Right atrium auricular region (tissue), 2 donors: ENCODE data around the gene PPY. TPM values are rescaled to one million over a fixed set of nuclear protein-coding genes. Genes with fewer than 3 reads are reported as not detected.
A peak's percentile ranks its signal among the peaks of the same experiment; 100 is the strongest.

Experiments used
- DNase-seq: peaks from one replicate; pipeline ENCODE4 v3.0.0-alpha.2; 2019; ENCODE audit warnings: low spot score
- H3K27ac ChIP-seq, 2 donors: fragments of 200-600 bp; sonication (generic); 1 replicate in 1 of 2; 2 replicates in 1 of 2; pipeline ENCODE4 v1.5.1; 2016 to 2019
- H3K27me3 ChIP-seq, 2 donors: fragments of 200-600 bp; sonication (generic); one replicate each; pipeline versions ENCODE4 v1.5.1 to v1.6.0; 2017 to 2019
- H3K36me3 ChIP-seq: fragments of 200-600 bp; sonication (generic); one replicate; pipeline ENCODE4 v1.5.1; 2016
- H3K4me1 ChIP-seq, 2 donors: fragments of 200-600 bp; sonication (generic); one replicate each; pipeline versions ENCODE4 v1.5.1 to v1.6.0; 2017 to 2019
- H3K4me3 ChIP-seq, 2 donors: fragments of 200-600 bp; sonication (generic); 1 replicate in 1 of 2; 2 replicates in 1 of 2; pipeline ENCODE4 v1.5.1; 2017 to 2019; ENCODE audit warnings: mild to moderate bottlenecking in 1 of 2, moderate library complexity in 1 of 2
- H3K9me3 ChIP-seq, 2 donors: fragments of 200-600 bp; sonication (generic); one replicate each; pipeline ENCODE4 v1.5.1; 2019
- total RNA-seq, 2 donors: library from RNA; depleted of rRNA; stranded (reverse); fragments of >200 nt; gene quantifications; one replicate each; pipeline ENCODE4 v1.1.0, GENCODE V29; 2016
- TF ChIP-seq, protein P1 (sequence below), 2 donors: fragments of 200-600 bp; sonication (generic); IDR thresholded peaks; one replicate each; pipeline ENCODE4 v1.5.1; 2019; ENCODE audit warnings: antibody characterized with exemption in 2 of 2

The PPY gene, protein sequence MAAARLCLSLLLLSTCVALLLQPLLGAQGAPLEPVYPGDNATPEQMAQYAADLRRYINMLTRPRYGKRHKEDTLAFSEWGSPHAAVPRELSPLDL
- not detected for total RNA-seq

DNA sequence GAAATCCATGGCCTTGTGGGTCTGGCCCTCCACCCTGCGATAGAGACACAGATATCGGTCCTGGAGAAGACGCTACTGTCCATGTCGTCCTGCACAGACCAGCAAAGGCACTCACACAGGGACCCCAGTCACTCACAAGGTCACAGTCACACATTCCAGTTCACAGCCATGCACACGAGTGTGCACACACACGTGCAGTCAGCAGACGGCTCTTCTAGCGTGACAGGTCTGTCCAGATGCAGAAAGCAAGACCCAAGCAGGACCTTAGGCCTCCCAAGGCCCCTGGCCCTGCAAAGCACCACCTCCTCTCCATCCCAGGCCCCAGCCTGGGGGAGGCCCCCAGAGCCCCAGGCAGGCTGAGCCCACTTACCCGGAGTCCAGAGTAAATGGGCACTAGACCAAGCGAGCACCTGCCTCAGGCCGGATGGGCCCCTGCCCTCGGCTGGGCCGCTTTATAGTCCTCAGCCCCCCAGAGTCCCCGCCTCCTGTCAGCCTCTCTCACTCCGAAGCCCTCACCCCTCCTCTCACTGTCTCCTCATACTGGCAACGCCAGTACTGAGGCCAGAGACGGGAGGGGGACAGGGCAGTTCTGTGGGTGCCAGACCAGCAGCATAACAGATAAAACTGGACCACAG, at the start of gene PPY:
PPY (minus strand) TSS at position 426 of the 635 bp plus-strand sequence. CDS start 822 bp downstream, outside the sequence.
- TF ChIP-seq, protein P1, sequence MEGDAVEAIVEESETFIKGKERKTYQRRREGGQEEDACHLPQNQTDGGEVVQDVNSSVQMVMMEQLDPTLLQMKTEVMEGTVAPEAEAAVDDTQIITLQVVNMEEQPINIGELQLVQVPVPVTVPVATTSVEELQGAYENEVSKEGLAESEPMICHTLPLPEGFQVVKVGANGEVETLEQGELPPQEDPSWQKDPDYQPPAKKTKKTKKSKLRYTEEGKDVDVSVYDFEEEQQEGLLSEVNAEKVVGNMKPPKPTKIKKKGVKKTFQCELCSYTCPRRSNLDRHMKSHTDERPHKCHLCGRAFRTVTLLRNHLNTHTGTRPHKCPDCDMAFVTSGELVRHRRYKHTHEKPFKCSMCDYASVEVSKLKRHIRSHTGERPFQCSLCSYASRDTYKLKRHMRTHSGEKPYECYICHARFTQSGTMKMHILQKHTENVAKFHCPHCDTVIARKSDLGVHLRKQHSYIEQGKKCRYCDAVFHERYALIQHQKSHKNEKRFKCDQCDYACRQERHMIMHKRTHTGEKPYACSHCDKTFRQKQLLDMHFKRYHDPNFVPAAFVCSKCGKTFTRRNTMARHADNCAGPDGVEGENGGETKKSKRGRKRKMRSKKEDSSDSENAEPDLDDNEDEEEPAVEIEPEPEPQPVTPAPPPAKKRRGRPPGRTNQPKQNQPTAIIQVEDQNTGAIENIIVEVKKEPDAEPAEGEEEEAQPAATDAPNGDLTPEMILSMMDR (IDR thresholded peaks at IDR 0.05), result no peak
- H3K4me3 ChIP-seq, result no peak within 1 kb of the TSS
- H3K4me1 ChIP-seq, result peaks cover 0 to 10% of the 10 kb centered on the region in 2 donors
- no peaks in the 10 kb centered on the region for H3K9me3 ChIP-seq
- no peaks in the 10 kb centered on the region for H3K36me3 ChIP-seq
- no peaks in the 10 kb centered on the region for H3K27me3 ChIP-seq
- DNase-seq, result no peak
- H3K27ac ChIP-seq, result no peak within 1 kb of the TSS

DNA sequence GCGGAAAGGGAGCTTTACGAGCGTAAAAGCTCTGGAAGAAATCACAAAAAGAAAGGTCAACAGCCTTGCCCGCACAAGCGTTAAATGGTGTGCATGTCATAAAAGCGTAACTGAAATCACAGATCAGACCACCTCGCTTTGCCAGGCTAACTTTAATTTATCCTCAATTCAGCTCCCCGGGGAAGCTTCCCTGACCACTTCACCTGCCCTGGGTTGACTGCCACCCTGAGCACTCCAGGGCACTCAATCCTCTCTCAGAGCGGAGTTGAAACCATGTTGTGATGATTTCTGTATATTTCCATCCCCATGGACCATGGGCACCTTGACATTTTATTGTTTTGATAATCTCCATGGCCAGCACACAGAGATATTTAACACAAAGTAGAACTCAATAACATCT, 46.0 kb upstream of the PPY start:
- Histone ChIP-seq H3K4me1 (peaks cover 0 to 11% of the 10 kb centered on the region in 2 donors), H3K9me3 (no peaks in the 10 kb centered on the region), H3K27ac (no peak overlapping the region), H3K36me3 (no peaks in the 10 kb centered on the region), H3K27me3 (no peaks in the 10 kb centered on the region), H3K4me3 (no peak overlapping the region)
- no peak for DNase-seq
- TF ChIP-seq, protein P1 (IDR thresholded peaks at IDR 0.05), result no peak

DNA sequence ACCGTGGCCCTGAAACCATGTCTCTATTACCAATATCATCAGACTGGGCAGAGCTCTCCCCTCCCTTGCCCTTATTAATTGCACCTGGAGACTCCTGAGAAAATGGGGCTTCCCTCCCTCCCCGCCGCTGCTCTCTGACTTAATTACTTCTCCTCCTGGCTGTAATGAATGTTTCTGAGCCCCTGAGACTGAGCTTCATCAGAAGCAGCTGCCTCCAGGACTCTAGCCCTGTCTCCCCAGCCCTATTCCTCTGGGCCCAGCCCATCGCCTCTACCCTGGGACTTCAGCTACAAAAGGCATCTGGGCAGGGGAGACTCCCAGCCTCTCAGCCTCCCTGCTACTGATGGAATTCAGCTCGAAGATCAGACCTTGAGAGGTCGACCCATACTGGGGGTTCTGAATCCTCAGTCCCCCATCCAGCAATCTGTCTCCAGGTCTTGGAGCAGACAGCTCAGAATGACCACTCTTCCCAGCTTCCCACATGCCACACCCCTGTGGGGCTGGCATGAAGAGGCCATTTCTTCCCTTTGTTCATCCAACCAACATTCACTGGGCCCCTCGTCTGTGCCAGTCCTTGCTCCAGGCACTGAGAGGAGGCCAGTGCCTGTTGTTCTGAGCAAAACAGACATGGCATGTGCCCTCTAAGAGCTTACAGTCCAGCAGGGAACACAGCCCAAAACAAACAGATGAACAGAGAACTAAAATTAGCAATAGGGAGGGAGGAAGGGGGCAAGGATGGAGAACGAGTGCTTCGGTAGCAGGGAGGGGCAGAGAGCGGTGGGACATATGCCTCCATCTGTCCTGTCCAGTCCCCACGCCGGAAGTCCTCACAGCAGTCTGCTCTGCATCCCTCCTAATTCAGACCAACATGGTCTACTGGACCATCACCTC, 45.1 kb upstream of the PPY start:
- no peak for DNase-seq
- Histone ChIP-seq H3K27ac (peak overlapping the region in 1 of 2 donors; percentile 4), H3K9me3 (no peaks in the 10 kb centered on the region), H3K36me3 (no peaks in the 10 kb centered on the region), H3K27me3 (no peaks in the 10 kb centered on the region), H3K4me3 (no peak overlapping the region), H3K4me1 (peaks cover 0 to 12% of the 10 kb centered on the region in 2 donors)
- TF ChIP-seq, protein P1 (IDR thresholded peaks at IDR 0.05), result no peak

DNA sequence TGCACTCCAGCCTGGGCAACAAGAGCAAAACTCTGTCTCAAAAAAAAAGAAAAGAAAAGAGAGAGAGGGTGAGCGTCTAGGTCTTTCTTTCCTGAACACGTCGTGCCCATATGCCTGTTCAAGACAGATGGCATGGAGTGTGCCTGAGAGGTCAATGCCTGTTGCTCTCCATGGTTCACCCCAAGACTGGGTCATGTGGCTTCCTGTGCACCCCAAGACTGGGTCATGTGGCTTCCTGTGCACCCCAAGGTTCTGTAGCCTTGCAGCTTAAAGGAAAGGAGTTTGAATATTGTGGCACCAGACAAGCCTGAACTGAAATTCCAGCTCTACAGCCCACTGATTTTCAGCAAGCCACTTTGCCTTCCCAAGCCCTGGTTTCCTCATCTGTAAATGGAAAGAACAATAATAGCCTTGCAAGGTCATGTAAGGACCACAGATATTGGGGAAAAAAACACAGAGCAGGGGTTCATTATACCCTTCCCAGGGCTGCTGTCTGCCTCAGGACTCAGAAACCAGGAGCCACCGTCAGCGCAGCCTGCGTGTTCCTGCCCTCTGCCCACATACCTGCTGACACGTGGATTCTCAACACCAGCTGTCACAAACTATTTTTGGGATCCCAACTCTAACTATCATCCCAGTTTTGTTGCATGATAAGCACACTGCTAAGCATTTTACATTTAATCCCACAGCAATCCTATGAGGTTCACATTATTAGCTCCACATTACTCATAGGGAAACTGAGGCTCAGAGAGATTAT, 44.1 kb upstream of the PPY start:
- TF ChIP-seq, protein P1 (IDR thresholded peaks at IDR 0.05), result no peak
- H3K4me1 ChIP-seq, result peaks cover 0 to 12% of the 10 kb centered on the region in 2 donors
- no peaks in the 10 kb centered on the region for H3K27me3 ChIP-seq
- no peak for DNase-seq
- H3K9me3 ChIP-seq, result no peaks in the 10 kb centered on the region
- no peak overlapping the region for H3K4me3 ChIP-seq
- H3K27ac ChIP-seq, result peak overlapping the region in 1 of 2 donors; percentile 4
- H3K36me3 ChIP-seq, result no peaks in the 10 kb centered on the region

DNA sequence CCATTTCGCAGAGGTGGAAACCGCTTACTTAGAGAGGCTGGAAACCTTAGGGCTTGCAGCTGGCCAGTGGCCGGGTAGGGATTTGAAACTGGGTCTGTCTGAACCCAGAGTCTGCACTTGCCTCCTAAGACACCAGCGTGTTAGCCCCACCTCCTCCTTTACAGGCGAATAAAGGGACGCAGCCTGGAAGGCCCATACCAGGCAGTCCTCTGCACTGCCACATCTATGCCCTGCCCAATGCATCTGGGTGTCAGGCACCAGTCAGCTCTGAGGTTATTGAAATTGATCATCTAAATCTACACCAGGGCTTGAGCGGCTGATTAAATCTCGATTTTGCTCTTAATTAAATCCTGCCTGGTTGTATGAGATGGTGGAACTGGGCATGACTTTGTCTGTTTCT, 42.2 kb upstream of the PPY start:
- H3K4me1 ChIP-seq, result peaks cover 0 to 12% of the 10 kb centered on the region in 2 donors
- no peak for DNase-seq
- TF ChIP-seq, protein P1 (IDR thresholded peaks at IDR 0.05), result no peak
- H3K4me3 ChIP-seq, result peak overlapping the region in 1 of 2 donors; percentile 55
- no peaks in the 10 kb centered on the region for H3K36me3 ChIP-seq
- H3K9me3 ChIP-seq, result no peaks in the 10 kb centered on the region
- no peak overlapping the region for H3K27ac ChIP-seq
- no peaks in the 10 kb centered on the region for H3K27me3 ChIP-seq
